C4-2B (cell line): ENCODE results near the gene PTPRN2.

Experiments used
- ZFX ChIP-seq: fragments of 450-650 bp; IDR thresholded peaks from 2 replicates; pipeline ENCODE4 v1.6.1; 2017
- TF ChIP-seq, protein P1 (sequence below): fragments of 450-650 bp; conservative IDR thresholded peaks from 2 replicates; pipeline ENCODE4 v1.5.1; 2017; ENCODE audit warnings: mild to moderate bottlenecking

DNA sequence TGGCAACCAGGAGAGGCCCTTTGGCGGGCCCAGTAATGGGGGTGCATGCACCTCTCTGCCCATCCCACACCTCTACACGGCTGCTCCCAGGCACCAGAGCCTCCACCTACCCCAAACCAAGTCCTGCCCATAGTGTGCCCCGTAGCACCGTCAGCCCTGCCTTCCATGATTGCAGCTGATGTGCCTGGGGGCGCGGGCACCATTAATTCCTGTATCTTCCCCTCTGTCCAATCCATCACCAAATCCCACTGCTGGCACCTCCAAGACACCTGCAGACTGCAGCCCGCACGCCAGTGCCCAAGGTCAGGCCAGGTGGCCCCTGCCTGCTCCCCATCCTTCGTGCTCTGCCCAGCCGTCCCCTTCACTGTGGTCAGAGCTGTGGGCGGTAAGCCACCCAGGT lies 533.0 kb downstream of the PTPRN2 start:
- TF ChIP-seq, protein P1, sequence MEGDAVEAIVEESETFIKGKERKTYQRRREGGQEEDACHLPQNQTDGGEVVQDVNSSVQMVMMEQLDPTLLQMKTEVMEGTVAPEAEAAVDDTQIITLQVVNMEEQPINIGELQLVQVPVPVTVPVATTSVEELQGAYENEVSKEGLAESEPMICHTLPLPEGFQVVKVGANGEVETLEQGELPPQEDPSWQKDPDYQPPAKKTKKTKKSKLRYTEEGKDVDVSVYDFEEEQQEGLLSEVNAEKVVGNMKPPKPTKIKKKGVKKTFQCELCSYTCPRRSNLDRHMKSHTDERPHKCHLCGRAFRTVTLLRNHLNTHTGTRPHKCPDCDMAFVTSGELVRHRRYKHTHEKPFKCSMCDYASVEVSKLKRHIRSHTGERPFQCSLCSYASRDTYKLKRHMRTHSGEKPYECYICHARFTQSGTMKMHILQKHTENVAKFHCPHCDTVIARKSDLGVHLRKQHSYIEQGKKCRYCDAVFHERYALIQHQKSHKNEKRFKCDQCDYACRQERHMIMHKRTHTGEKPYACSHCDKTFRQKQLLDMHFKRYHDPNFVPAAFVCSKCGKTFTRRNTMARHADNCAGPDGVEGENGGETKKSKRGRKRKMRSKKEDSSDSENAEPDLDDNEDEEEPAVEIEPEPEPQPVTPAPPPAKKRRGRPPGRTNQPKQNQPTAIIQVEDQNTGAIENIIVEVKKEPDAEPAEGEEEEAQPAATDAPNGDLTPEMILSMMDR: no peak
- no peak for TF ChIP-seq ZFX
